Measurements from ENCODE around the gene ALOX12.

DNA sequence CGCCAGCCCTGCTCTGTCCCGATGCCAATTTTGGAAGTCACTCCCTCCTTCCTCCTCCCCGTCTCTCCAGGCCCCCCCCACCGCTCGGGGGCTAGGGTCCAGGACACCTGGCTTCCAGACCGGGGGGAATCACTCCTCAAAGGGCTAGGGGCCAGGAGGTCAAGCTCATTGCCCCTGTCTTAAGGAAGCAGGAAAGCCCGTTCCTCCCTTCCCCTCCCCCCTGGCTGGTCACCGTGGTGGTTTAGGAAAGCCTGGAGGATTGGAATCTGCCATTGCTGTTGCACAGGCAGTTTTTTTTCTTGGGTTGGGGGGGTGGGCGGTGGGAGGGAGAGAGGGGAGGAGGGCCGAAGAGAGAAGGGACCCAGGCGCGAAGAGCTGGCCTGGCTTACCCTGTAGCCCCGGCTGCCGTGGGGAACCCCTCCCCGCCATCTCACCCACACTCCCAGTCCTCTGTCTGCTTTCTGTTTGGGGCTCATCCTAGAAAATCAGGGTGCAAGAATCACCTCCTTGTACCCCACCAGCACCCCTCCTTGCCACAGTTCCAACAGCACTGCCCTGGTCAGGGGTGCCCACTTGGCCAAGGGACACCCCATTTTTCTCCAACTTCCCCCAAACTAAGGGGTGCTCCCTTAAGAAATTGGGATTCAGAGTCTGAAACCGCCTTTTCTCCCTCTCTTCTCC is 24.1 kb downstream of the ALOX12 start:
- TF ChIP-seq CTCF (IDR thresholded peaks at IDR 0.05 in 8 of 11, conservative IDR thresholded peaks at IDR 0.05 in 3 of 11), result no peak
- no peak for TF ChIP-seq POLR2A (IDR thresholded peaks at IDR 0.05)
- peak in 1 of 3 donors; percentile 43 for TF ChIP-seq POLR2AphosphoS5 (IDR thresholded peaks at IDR 0.05)

Data from spleen (tissue), 7 donors.